NCI-H1436 treated with DMSO at 0.1 percent for 48 hours (cell line): Measurements from ENCODE around the gene CABLES1.
A peak's percentile ranks its signal among the peaks of the same experiment; 100 is the strongest.

ENCODE experiments used
- DNase-seq: peaks from one replicate; lab custom pipeline; 2025; lab: John Stamatoyannopoulos, UW

Gene CABLES1

GRCh38 chr18:23113576-23113975 is 21.7 kb upstream of the CABLES1 start:
- no peak for DNase-seq

DNA sequence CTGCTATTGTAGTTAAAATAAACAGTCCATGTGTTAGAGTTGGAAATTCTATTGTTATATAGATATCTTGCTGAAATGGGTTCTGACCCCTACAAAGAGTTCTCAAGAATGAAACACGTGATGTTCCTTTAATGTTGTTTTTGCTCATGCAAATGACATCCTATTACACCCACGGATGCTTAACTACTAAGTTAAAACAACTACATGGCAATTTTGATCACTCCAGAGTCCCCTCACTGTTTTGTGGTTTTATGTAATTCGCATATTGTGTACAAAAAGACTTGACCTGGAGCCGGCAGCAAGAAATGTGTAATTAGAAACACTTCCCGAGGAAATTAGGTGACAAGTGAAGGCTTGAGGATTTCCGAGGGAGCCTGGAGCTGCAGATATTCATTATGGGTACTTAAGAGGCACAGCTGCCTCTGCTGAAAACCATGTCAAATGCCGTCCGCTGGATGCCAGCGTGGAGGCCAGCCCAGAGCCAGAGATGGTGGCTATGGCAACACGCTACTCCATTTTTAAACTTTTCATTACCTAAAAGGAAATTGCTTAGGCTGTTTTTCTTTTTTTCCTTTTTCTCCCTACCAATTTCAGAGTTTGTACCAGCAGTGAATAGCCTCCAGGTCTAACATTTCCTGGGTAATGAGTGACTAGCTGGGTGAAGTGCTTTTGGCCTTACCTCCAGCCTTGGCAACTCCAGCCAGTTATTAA is 21.0 kb upstream of the CABLES1 start:
- DNase-seq = no peak

- no peak for DNase-seq
Measured at GRCh38 chr18:23114911-23115310, 20.4 kb upstream of the CABLES1 start.

- DNase-seq = no peak
Measured at GRCh38 chr18:23115683-23116096, 19.6 kb upstream of the CABLES1 start.

- DNase-seq = no peak
Measured at GRCh38 chr18:23121133-23121532, 14.2 kb upstream of the CABLES1 start.

DNA sequence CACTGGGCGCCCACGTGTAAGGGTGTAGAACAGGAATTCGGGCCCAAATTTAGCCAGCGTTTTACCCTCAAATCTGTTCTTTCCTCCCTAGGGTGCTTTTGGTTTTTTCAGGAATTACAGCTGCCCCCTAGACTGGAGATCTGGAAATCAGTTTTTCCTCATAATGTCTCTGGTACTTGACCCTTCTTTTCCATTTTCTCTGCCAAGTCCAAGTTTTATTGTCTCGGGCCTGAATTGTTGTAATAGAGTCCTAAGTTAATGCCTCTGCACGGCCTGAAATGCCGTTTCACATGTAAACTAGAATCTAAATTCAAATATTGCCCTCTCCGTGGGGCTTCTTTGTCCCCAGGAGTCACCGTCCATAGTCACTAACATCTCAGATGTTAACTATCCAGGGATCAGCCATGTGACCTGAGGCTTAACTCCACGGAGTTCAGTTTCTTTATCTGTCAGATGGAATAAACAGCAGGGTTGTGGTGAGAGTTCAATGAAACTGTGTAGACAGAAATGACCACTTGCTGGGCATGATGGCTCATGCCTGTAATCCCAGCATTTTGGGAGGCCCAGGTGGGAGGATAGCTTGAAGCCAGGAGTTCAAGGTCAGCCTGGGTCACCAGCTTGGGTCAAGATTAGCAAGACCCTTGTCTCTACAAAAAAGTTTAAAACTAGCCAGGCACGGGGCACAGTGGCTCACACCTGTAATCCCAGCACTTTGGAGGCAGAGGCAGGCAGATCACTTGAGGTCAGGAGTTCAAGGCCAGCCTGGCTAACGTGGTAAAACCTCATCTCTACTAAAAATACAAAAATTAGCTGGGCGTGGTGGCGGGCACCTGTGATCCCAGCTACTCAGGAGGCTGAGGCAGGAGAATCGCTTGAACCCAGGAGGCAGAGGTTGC is 12.7 kb upstream of the CABLES1 start:
- DNase-seq = no peak

GRCh38 chr18:23126376-23127056 is 8.8 kb upstream of the CABLES1 start:
- DNase-seq = no peak

DNA sequence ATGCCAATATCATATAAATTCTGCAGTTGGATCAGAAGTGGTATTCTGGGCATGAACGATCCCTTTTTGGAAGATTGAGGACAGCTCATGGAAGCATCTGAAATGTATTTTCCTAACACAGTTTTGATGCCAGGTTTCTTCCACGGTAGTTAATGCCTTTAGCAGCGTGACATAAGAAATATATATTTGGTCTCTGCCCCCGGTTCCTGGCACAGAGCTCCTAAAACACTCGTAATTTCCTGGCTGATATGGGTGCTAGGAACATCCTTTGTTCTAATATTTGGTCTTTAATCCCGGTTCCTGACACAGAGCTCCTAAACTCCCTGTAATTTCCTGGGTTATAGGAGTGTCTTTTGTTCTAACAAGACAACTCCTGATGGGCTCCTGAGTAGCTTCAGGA is 8.2 kb upstream of the CABLES1 start:
- no peak for DNase-seq

DNA sequence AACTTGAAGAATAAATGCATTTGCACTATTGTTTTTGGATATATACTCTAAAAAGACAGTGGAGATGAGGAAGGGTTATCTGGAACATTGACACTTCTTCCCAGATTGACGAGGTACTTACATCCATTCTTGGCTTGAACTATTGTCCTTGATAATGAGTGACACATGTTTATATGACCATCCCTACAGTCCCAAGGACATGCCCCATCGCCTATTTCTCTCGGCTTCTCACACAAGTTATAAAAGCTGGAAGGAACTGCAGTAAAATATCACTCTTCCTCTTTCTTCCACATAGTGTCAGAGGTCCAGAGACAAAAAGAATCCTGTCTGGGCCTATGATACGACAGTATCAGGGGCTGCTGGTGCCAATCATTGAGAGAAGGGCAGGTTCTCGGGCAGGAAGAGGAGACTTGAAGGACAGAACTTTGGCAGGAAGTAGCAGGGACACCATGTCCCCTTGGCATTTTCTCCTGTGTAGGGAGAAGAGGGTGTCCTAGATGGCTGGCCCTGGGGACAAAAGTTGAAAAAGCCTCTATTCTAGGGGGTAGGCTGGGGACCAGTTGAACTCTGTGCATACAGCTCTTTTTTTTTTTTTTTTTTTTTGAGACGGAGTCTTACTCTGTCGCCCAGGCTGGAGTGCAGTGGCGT is 5.8 kb upstream of the CABLES1 start:
- no peak for DNase-seq

- no peak for DNase-seq
Measured at GRCh38 chr18:23131693-23132319, 3.5 kb upstream of the CABLES1 start.

DNA sequence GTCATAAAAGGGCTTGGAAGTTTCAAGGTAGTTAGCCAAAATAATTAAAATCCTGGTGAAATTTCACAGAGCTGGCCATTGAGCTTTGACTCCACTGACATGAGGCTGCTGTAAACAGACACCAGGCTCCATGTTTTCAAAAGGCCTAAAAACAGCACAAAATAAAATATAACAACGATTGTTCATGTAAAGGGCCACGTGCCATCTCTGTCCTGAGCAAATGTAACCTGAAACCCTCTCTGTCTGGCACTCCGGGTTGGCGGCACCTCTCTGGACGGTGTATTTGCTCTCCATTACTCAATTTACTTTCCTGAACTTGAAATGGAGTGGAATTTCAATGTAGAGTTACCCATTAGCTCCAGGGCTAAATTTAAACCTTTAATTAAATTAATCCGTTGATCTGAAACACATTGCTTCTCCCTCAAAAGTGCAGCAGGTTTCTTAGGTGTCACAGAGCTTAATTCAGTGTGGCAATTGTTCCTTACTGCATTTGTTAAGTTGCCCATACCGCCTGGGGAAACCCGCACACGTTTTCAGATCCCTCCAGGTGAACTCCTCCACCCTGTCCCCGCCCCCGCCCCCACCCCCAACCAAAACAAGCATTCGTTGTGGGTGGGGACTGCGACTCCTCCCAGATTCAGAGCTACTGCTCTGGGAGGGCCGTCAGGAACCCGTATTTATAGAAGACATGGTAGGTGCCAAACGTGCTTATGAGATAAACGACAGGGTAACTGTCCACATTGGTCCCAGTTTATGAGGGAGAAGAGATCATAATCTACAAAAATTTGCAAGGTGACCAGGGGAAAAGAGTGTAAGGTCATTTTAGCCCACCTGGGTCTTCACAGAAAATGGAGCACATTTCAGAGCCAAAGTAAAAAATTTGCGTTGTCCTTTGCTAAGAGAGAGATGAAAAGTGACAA is 1.2 kb upstream of the CABLES1 start:
- DNase-seq = peak; percentile 87

GRCh38 chr18:23135550-23136325 is 453 bp downstream of the CABLES1 start:
- no peak for DNase-seq

DNA sequence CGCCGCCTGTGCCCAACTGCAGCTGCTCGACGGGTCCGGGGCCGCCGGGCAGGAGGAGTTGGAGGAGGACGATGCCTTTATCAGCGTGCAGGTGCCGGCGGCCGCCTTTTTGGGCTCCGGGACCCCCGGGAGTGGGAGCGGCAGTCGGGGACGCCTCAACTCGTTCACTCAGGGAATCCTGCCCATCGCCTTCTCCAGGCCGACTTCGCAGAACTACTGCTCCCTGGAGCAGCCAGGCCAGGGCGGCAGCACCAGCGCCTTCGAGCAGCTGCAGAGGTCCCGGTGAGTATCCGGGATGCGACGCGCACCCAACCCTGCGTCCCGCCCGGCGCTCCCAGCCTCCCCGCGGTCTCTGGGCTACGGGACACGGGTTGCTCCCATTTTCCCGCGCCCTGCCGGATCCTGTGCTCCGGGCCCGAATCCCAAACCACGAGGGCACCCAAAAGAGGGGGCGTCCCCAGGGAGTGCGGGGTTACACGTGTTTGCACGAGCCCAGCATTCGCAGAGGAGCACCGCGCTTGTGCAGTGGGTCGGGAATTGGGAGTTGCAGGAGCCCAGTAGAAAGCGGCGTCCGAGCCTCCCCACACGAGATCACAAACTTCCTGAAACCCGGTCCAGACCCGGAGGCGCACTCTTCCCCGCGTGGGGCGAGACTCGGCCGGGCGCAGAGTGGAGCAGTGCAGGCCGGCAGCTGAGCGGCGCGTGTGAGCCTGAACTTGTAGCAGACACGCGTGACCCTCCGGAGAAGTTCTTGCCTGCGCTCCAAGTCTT is 1.2 kb downstream of the CABLES1 start:
- no peak for DNase-seq

GRCh38 chr18:23137097-23137635 is 1.9 kb downstream of the CABLES1 start:
- DNase-seq = no peak

DNA sequence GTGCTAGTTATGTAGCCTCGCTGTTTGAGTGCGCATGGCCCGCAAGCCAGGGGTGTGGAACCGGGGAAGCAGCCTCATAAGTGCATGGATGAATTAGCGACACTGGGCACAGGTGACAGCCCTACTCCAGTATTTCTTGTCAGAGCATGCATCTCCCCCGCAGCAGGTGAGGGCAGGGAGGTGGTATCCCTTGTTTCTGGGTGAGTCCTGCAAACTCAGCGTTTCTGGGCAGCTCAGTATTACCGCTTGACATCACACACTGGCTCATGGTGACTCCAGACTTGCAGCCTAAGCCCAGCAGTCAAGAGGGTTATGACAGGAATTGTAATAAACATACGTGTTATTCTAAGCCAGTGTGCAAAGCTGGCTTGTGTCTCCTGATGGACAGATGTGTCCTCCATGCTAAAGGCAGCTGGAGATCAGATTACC is 2.5 kb downstream of the CABLES1 start:
- no peak for DNase-seq

DNA sequence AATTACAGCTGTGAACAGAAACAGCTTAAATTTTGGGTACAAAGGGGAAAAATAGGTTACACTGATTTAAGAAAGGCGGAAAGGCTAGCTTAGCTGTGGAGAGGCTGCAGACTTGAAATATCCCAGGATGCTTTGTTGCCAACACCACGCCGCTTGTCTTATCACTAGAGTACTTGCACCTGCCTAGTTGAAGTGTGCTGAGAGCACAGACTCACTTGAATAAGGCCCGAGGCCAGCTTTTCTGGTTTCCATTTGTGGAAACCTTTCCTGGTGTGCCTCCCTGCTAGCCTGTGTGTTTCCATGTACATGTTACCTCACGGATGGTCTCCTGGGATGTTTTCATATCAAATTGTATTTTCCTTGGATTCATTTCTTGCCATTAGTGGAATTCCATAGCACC is 3.2 kb downstream of the CABLES1 start:
- peak; percentile 31 for DNase-seq

DNA sequence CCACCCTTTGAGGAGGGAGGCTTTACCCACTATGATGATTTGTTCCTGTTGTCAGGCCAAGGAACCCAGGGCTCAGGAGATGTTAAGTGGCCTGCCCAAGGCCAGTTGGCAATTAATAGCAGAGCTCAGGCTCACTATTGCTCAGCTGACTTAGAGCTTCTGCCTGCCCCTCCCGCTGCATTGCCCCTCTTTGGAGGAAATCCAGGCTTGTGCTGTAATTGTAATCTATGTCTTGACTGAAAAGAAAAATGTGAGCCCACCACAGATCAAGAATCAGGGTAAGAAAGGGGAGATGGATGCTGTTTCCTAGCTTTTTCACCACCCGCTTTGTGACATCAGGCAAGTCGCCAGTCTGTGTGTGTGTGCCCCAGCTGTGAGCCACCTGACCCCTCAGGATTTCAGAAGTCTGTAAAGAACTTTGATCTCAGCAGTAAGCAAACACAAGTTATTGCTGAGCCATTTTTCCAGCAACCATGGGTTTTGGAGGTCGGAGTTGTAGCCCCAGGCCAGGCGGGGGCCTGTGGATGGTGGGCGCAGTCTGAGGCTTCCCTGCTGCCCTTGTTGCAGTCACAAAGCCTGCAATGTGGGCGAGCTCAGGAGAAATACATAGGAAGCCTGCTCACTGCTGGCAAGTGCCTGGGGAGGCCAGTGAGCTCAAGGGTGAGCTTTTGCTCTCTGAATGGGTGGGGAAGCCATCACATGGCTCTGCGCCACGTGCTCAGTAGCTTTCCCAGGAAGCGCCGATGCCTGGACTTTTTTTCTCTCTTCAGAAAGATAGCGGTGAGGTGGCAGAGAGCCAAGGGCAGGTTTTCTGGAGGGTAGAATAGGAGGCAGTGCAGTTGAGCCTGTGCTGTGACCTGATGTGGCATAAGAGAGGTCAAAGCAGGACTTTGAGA is 6.1 kb downstream of the CABLES1 start:
- no peak for DNase-seq
